ENCODE results near the gene MED12L. TPM values are rescaled to one million over a fixed set of nuclear protein-coding genes. Genes with fewer than 3 reads are reported as not detected.

The MED12L gene
- total RNA-seq, 1 experiment from 2014 or later = 3.0 TPM

DNA sequence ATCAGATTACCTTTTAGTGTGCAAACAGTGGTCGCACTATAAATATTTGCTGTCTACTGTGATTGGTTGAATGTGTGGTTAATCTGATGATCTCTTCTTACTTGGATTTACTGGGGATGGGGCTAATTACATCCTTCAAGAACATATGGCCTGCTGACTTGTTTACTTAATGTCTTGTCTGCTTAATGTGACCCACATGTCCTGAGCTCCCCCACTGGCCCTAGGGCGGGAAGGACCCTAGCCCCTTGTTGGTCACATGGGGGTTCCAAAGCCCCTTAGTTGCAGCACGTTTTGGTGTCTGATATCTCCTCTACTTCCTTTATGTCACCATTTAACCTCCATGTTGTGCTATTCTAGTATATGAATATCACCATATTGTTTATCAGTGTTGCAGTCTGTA lies 316.9 kb downstream of the MED12L start:
- Histone ChIP-seq H3K27me3 (ENCODE audit: insufficient read depth, low read depth) (no peaks in the 10 kb centered on the region), H2AFZ (no peak overlapping the region), H3K4me3 (no peak overlapping the region), H3K36me3 (ENCODE audit: low read depth) (no peaks in the 10 kb centered on the region), H3K79me2 (ENCODE audit: low read depth) (no peaks in the 10 kb centered on the region), H4K20me1 (ENCODE audit: insufficient read depth) (no peaks in the 10 kb centered on the region), H3F3A (ENCODE audit: insufficient read depth, low read depth) (no peaks in the 10 kb centered on the region), H3K4me1 (replicated peaks; ENCODE audit: insufficient read depth) (no peaks in the 10 kb centered on the region), H3K9me3 (ENCODE audit: insufficient read depth, low read depth) (no peaks in the 10 kb centered on the region), H3K9me2 (ENCODE audit: insufficient read depth) (no peaks in the 10 kb centered on the region), H3K4me2 (no peak overlapping the region), H3K27ac (no peak overlapping the region)
- TF ChIP-seq, protein P1, sequence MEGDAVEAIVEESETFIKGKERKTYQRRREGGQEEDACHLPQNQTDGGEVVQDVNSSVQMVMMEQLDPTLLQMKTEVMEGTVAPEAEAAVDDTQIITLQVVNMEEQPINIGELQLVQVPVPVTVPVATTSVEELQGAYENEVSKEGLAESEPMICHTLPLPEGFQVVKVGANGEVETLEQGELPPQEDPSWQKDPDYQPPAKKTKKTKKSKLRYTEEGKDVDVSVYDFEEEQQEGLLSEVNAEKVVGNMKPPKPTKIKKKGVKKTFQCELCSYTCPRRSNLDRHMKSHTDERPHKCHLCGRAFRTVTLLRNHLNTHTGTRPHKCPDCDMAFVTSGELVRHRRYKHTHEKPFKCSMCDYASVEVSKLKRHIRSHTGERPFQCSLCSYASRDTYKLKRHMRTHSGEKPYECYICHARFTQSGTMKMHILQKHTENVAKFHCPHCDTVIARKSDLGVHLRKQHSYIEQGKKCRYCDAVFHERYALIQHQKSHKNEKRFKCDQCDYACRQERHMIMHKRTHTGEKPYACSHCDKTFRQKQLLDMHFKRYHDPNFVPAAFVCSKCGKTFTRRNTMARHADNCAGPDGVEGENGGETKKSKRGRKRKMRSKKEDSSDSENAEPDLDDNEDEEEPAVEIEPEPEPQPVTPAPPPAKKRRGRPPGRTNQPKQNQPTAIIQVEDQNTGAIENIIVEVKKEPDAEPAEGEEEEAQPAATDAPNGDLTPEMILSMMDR (conservative IDR thresholded peaks at IDR 0.05) = no peak
- no peak for TF ChIP-seq EZH2 (IDR thresholded peaks at IDR 0.05; ENCODE audit: low read depth)
- no peak for DNase-seq
- BruUV-seq (replicated peaks) = no TSS peak
- POLR2A ChIA-PET (ENCODE audit: unreplicated experiment) = interaction anchor here (0.6 kb wide), 1 partner anchor 1936 kb away, joined by 3 read pairs; no protein-coding TSS in a partner anchor
- CTCF ChIA-PET = no interaction called here
- intact Hi-C loops (cut with micrococcal nuclease; ENCODE audit: unreplicated experiment) = no loop called here

DNA sequence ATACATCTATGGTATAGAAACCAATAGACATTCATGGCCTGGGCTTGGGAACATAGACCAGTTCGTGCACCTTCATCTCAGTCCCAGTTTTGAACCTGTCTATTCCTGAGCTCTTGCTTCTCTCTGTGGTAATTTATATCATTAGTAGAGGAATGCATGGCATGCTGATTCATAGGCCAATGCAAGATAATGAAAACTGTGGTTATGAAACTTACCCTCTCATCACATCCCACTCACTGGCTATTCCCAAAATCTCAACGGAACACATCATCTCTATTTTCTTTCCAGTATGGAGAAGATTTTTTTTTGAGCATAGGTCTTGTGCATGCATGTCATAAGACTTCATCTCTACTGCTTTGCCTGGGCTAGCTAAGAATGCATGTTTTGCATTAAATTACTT lies 317.8 kb downstream of the MED12L start:
- Histone ChIP-seq H4K20me1 (ENCODE audit: insufficient read depth) (no peaks in the 10 kb centered on the region), H3K9me3 (ENCODE audit: insufficient read depth, low read depth) (no peaks in the 10 kb centered on the region), H2AFZ (no peak overlapping the region), H3K4me1 (replicated peaks; ENCODE audit: insufficient read depth) (no peaks in the 10 kb centered on the region), H3K27ac (no peak overlapping the region), H3K36me3 (ENCODE audit: low read depth) (no peaks in the 10 kb centered on the region), H3K4me2 (no peak overlapping the region), H3K27me3 (ENCODE audit: insufficient read depth, low read depth) (no peaks in the 10 kb centered on the region), H3F3A (ENCODE audit: insufficient read depth, low read depth) (no peaks in the 10 kb centered on the region), H3K4me3 (no peak overlapping the region), H3K9me2 (ENCODE audit: insufficient read depth) (no peaks in the 10 kb centered on the region), H3K79me2 (ENCODE audit: low read depth) (no peaks in the 10 kb centered on the region)
- no peak for TF ChIP-seq EZH2 (IDR thresholded peaks at IDR 0.05; ENCODE audit: low read depth)
- TF ChIP-seq, protein P1 (conservative IDR thresholded peaks at IDR 0.05) = no peak
- intact Hi-C loops (cut with micrococcal nuclease; ENCODE audit: unreplicated experiment) = no loop called here
- POLR2A ChIA-PET (ENCODE audit: unreplicated experiment) = no interaction called here
- BruUV-seq (replicated peaks) = no TSS peak
- no peak for DNase-seq
- CTCF ChIA-PET = no interaction called here

DNA sequence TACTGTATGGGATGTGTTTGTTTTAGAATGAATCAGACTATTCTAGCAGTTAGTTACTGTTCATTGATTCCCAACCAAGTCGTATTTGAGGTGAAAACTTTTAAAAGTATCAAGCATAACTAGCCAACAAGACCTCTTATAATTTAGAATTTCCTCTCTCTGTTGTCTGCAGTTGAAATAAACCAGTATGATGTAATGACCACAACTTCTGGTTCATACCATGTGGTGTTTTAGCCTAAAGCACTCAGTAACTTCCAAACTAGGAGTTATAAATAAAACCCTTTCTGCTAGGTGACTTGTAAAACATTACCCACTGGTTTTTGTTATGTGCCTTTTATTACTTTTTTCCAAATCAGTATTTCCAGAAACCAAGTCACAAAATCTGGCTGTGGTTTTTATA lies 318.9 kb downstream of the MED12L start:
- TF ChIP-seq, protein P1 (conservative IDR thresholded peaks at IDR 0.05) = no peak
- no peak for TF ChIP-seq EZH2 (IDR thresholded peaks at IDR 0.05; ENCODE audit: low read depth)

More for the DNA sequence above, 318.9 kb downstream of the MED12L start:
- DNase-seq = no peak
- no peaks in the 10 kb centered on the region for H3F3A ChIP-seq (ENCODE audit: insufficient read depth, low read depth)
- intact Hi-C loops (cut with micrococcal nuclease; ENCODE audit: unreplicated experiment) = no loop called here
- no peaks in the 10 kb centered on the region for H3K27me3 ChIP-seq (ENCODE audit: insufficient read depth, low read depth)
- H3K4me3 ChIP-seq = no peak overlapping the region
- ChIA-PET CTCF (no interaction called here), POLR2A (ENCODE audit: unreplicated experiment) (no interaction called here)
- H3K36me3 ChIP-seq (ENCODE audit: low read depth) = no peaks in the 10 kb centered on the region
- BruUV-seq (replicated peaks) = no TSS peak
- H3K4me1 ChIP-seq (replicated peaks; ENCODE audit: insufficient read depth) = no peaks in the 10 kb centered on the region
- H3K79me2 ChIP-seq (ENCODE audit: low read depth) = no peaks in the 10 kb centered on the region
- no peak overlapping the region for H3K4me2 ChIP-seq
- no peak overlapping the region for H2AFZ ChIP-seq
- no peaks in the 10 kb centered on the region for H3K9me3 ChIP-seq (ENCODE audit: insufficient read depth, low read depth)
- no peaks in the 10 kb centered on the region for H4K20me1 ChIP-seq (ENCODE audit: insufficient read depth)
- H3K27ac ChIP-seq = no peak overlapping the region
- no peaks in the 10 kb centered on the region for H3K9me2 ChIP-seq (ENCODE audit: insufficient read depth)
